ENCODE results near the gene SRRM4.

Gene SRRM4

DNA sequence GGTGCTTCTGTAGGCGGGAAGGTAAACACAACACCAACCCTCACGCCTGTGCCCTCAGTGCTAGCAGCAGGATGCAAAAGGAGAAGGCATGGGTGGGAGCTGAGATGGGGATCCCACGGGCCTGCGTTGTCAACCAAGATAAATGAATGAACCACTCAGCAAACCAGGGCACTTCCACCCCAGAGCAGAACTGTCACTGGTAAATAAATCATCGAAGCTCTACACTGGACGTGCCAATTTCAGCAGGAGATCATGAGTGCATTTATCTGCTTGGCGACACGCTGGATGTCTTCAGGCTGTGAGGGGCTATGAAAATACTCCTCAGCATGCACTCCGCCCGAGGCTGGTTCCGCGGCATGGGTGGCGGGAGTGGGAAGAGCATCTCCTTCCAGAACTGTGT, 230.5 kb downstream of the SRRM4 start:
- DNase-seq (ENCODE audit: low read depth in 1 of 2, low spot score in 1 of 2) = no peak
- H3K27me3 ChIP-seq (ENCODE audit: insufficient read depth, poor library complexity, severe bottlenecking) = no peaks in the 10 kb centered on the region
- H3K27ac ChIP-seq (replicated peaks) = no peak overlapping the region
- no peak overlapping the region for H3K4me3 ChIP-seq (replicated peaks; ENCODE audit: insufficient read depth, low read length)
- no peak for TF ChIP-seq SPI1 (IDR thresholded peaks at IDR 0.05; ENCODE audit: borderline replicate concordance, low read depth)
- TF ChIP-seq POLR2AphosphoS5 (IDR thresholded peaks at IDR 0.05; ENCODE audit: low read depth) = no peak
- no peak for TF ChIP-seq GABPA (IDR thresholded peaks at IDR 0.05; ENCODE audit: low read depth)

All from HL-60 (cell line).